GM21576 (cell line): ENCODE results near the gene ATP2C1.

Source experiments
- ATAC-seq: cut with Tn5 transposase; IDR thresholded peaks from one replicate; pipeline ENCODE4 v1.9.1; 2021; ENCODE audit warnings: mild to moderate bottlenecking, moderate library complexity; ENCODE audit not compliant: unreplicated experiment

Gene ATP2C1

DNA sequence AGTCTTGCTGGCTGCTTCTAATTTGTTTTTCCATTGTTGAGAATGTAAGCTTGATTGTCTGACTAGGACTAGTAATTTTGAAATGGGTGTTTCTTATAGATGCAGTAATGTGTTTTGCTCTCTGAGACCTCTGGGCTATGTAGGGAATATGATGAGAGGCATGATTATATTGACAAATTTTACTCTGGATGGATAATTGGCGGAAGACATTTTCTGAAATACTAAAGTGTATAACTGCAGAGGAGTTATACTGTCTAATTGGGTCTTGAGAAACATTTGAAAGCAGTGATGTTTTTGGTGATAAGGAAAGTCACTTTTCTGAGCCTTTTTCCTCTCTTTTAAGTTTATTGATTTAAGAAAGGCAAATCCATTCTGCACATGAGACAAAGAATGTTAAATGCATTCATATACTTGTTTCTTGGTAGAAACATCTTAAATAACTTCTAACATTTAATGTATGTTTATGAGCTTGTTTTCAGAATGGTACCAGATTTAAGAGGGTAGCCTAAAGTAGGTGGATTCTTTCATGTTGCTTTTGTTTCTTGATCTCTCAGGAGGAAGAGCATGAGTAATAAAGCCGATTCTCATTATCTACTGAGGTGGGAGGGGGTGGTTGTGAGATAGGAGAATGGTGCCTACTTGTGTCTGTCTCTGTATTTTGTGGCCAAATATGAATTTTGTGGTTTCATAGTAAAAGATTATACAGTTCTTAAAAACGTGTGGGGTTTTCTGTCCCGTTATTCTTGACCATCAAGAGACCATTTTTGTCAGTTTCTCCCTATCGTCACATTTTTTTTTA, 2.0 kb downstream of the ATP2C1 start:
- no peak for ATAC-seq

DNA sequence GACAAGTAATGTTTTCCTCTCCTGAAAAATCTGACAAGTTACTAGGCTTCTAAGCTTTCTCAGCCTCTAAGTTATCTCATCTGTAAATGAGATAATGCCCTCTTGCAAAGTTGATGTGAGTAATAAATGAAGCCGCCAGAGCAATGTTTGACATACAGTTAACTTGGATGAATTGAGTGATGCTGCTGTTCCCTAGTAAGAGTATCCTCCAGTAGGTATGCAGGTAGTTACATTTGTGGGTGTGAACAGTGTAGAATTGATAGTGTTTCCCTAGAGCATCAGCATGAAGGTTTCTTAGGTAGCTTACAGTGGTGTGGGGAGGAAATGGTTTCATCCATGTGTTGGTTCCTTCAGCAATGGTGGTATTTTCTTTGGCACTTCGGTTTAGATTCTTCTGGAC, 3.4 kb downstream of the ATP2C1 start:
- no peak for ATAC-seq

DNA sequence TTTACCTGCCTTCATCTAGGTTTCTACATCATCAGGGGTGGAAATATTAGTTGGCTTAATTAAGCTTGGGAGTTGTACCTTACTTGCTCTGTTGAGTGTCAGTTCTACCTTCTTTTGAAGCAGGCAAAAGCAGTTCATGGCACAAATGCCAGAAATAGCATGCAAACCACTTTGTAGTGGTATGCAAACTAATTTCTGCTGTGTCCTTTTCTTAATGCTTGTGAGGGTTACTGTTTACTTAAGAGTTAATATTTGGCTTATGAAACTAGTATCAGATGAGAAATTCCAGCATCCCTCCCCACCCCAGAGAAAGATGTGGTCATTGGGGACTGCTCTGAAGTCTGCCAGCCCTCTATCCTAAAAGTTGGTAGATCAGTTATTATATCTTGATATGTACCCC, 7.1 kb downstream of the ATP2C1 start:
- ATAC-seq = no peak

DNA sequence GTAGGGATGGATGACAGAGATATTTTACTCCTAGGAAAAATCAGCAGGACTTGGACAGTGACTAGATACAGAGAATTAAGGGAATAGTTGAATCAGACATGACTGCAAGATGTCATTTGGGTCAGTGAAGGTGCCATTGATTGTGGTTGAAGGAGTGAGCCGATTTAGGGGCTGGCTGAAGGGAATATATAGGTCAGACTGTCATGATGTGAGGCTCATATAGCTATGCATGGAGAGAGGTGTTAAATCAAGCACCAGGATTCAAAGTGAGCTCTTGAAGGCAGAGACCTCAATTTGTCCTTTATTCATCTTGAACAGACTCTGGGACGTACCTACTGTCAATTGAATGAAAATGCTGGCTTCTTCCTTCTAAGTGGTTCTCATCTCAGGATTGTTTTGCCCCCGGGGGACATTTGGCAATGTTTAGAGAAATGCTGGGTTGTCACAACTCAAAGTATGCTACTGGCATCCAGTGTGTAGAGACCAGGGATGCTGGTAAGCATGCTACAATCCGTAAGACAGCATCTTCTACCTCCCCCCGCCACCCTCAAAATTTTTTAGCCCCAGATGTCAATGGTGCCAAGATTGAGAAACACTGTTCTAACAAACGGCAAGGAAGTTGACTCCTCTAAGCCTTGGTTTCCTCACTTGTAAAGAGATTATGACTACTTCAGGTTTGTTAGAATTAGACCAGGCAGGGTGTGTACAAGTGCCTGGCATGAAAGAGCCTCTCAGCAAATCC, 7.8 kb downstream of the ATP2C1 start:
- ATAC-seq = no peak

DNA sequence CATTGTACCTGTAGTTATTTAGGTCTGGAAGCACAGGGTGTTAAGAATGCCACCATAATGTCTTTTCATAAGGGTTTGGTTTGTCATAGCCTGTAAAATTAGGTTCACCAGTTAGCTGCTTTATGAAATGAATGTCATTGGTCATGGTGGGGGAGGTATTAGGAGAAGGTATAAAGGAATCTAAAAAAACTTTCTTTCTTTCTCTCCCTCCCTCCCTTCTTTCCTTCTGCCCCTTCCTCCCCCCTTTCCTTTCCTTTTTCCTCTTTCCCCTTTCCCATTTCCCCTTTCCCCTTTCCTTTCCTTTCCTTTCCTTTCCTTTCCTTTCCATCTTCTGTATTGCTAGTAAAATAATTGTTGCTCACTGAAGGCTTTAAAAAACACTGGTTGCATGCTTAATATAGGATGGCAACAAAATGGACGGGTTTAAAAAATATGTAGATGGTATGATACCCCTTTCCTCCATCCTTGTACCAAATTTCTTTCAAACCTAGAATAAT, 9.6 kb downstream of the ATP2C1 start:
- ATAC-seq = no peak

DNA sequence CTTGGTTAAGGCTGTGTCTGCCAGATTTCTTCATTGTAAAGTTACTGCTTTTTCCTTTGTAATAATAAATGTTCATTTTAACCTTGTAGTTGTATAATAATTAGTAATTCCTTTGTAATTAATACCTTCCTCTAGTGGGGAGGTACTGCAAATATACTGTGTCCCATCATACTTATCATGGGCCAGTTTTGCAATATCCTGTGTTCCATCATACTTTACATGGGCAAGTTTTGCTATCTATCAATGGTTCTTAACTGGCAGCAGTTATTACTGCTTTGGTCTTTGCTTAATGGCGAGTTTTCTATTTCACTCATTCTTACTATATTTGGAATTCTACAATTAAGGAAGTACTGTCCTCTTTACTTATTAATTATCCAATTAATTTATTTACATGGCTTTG, 10.6 kb downstream of the ATP2C1 start:
- ATAC-seq = no peak

DNA sequence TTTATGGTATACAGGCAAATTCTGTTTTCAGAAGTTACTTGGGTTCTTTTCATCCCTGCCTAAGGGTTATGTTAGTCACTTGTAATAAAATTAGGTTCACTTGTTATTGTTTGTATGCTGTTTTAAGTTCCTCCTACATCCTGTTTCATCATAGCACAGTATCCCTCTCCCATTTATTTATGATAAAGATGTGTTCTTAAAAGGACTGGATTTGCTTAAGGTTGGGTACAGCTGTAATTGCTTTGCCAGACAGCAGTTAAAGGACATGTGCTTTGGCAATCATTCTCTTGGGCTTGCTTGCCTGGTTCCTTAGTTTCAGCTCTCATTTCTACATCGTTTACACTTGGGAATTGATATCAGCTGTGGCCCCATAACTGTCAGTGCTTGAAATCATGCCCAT, 11.7 kb downstream of the ATP2C1 start:
- ATAC-seq = no peak

DNA sequence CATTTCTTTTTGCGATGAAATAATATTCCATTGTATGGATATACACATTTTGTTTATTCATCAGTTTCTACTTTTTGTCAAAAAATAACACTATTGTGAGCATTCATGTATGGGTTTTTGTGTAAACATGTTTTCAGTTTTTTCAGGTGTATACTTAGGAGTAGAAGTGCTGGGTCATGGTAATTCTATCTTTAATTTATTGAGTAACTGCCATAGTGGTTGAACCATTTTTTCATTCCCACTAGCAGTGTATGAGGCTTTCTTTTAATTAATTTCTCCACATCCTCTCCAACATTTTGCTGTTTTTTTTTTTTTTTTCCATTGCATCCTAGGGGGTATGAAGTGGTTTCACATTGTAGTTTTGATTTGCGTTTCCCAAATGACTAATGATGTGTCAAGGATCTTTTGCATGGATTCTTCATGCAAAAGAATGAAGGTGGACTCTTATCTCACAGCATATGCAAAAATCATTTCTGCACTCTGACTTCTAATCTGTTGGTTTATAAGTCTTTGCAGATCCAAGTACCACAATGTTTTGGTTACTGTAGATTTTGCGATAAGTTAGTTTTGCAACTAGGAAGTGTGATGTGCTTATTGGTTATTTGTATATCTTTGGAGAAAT, 12.6 kb downstream of the ATP2C1 start:
- no peak for ATAC-seq

DNA sequence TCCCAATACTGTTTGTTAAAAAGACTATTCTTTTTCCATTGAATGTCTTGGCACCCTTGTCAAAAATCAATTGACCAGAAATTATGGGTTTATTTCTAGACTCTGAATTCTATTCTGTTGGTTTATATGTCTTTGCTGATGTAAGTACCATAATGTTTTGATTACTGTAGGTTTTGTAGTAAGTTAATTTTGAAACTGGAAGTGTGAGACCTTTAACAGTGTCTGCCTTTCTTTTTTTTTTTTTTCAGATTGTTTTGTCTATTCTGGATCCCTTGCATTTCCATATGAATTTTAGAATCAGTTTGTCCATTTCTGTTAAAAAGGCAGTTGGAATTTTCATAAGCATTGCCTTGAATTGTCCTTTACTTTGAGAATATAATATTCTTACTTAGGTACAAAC, 13.6 kb downstream of the ATP2C1 start:
- ATAC-seq = no peak

DNA sequence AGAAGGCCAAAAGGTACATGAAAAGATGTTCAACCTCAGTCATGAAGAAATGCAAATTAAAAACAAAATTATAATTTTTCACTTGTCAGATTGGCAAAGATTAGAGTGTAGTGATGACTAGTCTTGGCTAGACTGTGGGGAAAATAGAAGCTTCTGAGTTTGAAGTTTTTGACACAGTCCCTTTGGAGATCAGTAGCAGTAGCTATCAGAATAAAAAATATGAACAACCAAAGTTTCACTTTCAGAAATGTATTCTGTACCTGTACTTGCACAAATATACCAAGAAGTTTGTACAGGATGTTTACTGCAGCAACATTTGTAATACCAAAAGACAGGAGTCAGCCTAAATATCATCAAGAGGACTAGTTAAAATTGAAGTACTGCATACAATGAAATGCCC, 14.1 kb downstream of the ATP2C1 start:
- ATAC-seq = peak; percentile 58

DNA sequence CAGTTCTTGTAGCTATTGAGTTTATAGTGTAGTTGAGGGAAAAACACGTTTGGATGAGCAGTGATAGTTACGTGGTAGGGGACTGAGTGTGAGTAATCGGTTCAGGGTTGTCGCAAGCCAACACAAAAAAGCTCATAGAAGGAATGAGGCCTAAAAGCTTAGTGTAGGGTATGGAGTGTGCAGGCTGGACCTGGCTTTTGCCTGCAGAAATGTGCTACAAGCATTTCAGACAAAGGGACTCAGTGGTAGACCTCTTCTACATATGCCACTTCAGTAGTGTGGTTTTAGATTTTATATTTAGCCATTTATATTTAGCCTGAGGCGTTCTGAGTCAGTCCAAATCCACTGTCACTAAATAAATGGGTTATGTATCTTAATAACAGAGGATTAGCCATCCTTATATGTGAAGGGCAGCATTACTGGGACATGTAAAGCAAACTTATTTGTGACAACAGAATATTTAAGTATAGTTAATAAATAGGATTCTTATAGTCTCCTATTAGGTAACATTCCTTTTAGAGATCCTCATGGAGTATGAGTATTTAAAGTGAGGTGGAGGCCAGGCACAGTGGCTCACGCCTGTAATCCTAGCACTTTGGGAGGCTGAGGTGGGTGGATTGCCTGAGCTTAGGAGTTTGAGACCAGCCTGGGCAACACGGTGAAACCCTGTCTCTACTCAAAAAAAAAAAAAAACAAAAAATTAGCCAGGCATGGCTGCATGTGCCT, 21.8 kb downstream of the ATP2C1 start:
- ATAC-seq = no peak

DNA sequence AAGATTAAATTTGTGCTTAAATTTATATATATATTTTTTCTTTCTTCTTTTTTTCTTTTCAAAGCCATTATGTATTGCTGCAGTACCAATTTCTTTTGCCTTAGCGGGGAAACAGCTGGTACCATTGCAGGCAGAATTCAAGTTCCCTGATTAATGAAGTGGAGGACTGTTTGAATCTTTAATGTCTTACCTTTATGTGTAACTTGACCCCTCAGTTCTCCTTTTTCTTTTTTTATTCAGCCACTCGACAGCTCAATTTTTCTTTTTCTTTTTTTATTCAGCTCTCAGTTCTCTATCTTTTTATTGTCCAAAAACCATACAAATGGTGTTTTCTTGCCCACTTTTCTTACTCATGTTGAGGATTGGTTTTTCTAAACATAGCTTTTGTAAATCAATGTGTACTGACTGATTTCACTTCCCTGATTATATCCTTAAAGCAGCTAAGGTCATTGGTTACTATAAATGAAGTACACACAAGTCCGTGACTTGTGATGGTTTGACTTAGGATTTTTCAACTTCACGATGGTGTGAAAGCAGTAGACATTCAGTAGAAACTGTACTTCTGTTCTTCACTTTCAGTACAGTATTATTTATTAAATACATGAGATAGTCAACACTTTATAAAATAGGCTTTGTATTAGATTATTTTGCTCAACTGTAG, 22.8 kb downstream of the ATP2C1 start:
- peak; percentile 65 for ATAC-seq

DNA sequence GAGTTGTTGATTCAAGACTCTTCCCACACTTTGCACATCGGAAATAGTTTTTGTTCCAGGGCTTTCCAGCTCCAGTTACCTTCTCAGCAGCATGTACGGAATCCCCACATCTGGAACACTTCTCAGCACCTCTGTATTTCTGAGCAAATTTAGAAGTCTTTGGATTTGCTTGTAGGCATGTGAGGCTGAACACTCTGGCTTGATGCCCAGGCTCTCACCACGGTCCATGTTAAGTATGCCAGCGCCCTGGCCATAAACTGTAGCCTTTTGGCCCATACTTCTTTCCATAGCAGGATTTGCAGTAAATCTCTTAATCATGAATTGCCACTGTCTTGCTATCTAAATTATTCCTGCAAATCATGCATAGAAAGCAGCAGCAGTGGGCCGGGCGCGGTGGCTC, 24.4 kb downstream of the ATP2C1 start:
- no peak for ATAC-seq

DNA sequence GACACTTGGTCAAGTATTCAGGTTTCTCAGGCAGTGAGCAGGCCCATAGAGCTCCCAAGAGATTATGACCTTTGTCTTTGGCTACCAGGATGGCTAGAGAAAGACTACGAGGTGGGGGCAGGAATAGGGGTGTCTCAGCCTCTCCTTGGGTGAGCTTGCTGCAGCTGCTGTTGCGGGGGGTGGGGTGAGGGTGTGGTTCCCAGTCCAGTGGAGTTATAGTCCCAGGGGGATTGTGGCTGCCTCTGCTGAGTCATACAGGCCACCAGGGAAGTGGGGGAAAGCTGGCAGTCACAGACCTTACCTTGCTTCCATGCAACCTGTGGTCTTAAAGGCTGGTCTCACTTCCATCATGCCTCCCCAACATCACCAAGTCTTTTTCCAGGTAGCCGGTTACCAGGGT, 31.7 kb downstream of the ATP2C1 start:
- ATAC-seq = no peak

DNA sequence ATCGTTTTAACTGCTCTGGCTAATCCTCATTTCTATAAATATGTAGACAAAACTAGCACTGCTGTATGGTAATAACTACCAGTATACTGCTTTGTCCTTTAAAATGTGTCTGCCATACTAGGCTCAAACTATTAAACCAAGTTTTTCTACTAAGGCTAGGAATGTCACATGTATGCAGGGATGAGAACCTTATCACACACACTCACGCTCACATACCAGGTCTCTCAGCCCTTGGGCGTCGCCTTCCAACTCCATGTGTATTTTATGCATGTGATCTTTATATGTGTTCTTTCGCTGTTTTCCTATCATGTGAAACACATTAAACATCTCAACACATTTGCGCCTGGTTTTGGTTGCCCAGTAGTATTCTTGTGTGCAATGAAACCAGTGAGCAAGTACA, 32.6 kb downstream of the ATP2C1 start:
- ATAC-seq = no peak

DNA sequence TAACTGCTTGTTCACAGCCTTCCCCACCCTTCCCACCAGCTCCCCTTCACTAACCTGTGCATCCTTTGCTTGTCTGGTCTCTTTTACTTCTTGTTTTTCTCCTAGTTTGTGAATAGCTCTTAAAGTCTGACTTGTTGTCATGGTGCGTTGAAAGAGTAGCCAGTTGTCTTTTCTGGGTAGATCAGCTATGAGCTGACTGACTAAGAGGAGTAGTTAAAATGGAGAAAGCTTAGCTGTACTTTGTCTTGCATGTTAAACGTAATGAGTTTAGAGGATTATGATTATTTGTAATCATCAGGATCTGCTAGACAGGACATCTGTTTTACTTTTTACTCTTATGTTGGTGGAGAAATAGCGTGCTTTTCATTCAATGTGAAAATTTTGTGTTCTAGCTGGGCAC, 35.9 kb downstream of the ATP2C1 start:
- ATAC-seq = no peak

DNA sequence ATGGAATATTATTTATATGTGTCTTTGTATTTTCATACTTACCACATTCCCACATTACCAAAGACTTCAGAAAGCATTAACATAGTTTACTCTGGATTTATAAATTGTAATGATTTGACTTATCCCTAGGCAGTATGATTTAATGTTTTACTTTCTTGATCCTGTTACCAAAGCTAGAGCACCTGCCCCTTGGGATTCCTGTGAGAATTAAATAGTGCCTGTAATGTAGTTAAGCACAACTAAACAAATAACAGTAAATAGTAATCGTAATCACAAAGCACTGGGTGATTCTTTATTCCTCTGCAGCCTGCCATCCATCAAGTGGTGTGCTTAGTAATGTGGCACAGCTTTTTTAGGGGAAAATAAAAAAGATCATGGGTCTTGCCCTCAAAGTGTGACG, 39.1 kb downstream of the ATP2C1 start:
- no peak for ATAC-seq

DNA sequence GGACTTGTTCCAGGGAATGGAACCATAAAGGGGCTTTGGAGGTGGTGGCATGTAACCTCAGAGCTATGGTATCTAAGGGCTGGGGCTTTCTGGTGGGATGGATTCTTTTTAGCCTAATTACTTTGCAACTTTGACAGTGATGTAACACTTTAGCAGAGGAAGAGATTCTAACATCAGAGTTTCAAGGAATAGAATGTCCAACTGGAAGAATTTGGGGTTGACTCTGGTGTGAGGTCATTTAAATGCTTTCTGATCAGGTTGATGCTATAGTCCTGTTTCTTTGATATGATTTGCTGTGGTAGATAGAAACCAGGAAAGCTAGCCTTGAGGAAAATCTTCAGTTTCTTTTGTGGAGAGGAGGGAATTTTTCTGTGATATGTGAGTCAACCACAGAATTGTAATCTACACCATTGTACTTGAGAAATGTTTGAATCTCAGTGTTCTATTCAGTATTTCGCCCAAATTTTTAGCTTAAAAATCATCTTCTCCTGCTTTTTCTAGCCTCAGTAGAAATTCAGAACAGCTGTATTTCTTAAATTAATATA, 40.0 kb downstream of the ATP2C1 start:
- ATAC-seq = no peak

DNA sequence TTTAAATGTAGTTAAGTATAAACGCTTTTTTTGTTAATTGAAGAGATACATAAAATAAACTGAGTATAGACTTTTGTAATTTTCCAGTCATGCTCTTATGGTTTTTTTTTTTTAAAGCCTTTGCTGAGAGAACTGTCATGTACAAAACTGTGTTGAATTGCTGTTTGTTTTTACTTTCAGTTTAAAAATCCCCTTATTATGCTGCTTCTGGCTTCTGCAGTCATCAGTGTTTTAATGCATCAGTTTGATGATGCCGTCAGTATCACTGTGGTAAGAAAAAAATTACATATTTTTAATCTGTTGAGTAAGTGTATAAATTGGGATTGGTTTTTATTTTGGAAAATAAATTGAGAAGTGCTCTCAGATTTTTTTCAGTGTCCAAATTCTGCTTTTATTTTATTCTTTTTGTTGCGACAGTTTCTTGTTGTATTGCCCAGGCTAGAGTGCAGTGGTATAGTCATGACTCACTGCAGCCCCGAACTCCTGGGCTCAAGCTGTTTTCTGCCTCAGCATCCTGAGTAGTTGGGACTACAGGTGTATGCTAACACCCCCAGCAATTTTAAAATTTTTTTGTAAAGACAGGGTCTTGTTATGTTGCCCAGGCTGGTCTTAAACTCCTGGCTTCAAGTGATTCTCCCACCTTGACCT, 40.7 kb downstream of the ATP2C1 start:
- no peak for ATAC-seq
